C4-2B (cell line): ENCODE data around the gene MYH15.

Experiments used
- CTCF ChIP-seq: fragments of 450-650 bp; conservative IDR thresholded peaks from 2 replicates; pipeline ENCODE4 v1.5.1; 2017; ENCODE audit warnings: mild to moderate bottlenecking
- ZFX ChIP-seq: fragments of 450-650 bp; IDR thresholded peaks from 2 replicates; pipeline ENCODE4 v1.6.1; 2017

DNA sequence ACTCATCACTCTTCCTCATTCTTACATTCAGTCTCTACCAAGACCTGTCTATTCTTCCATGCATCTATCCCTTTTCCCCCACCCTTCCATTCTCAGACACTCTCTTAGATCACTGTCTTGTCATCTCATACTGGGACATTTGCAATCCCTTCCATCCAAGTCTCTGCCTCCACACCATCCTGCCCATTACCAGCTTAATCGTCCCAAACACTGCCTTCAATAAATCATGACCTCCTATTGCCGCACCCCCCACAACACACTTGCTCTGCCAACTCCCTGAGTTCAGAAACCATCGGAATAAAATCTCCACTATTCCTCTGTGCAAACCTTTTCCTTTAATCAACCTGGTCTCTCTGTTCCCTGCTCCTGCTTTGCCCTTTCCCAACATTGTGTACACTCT, 18.9 kb downstream of the MYH15 start:
- TF ChIP-seq CTCF (no peak), ZFX (no peak)
